NB4 (cell line): ENCODE measurements around the gene CPED1.
"Not testable (repeated sequence)": the region's sequence is repeated elsewhere in the genome, so short reads cannot be mapped to it uniquely, and the experiment has no call there.

Source experiments
- DNase-seq: peaks from one replicate; pipeline ENCODE4 v3.0.0; 2010; ENCODE audit warnings: low read depth
- H3K4me3 ChIP-seq: one replicate; pipeline ENCODE4 v1.5.1; 2011; ENCODE audit warnings: mild to moderate bottlenecking, low read depth, low read length, moderate library complexity
- MAX ChIP-seq: IDR thresholded peaks from 2 replicates; pipeline ENCODE4 v1.6.1; 2011; ENCODE audit warnings: low read depth, low read length
- MYC ChIP-seq: IDR thresholded peaks from 2 replicates; pipeline ENCODE4 v1.6.1; 2011; ENCODE audit warnings: low read depth, low read length
- POLR2A ChIP-seq: IDR thresholded peaks from 2 replicates; pipeline ENCODE4 v1.6.1; 2011; ENCODE audit warnings: mild to moderate bottlenecking; ENCODE audit not compliant: insufficient read length; ENCODE audit errors: extremely low read depth
- TF ChIP-seq, protein P1 (sequence below): IDR thresholded peaks from one replicate; pipeline ENCODE4 v1.5.1; 2012; ENCODE audit warnings: low read depth, low read length

CPED1 gene

DNA sequence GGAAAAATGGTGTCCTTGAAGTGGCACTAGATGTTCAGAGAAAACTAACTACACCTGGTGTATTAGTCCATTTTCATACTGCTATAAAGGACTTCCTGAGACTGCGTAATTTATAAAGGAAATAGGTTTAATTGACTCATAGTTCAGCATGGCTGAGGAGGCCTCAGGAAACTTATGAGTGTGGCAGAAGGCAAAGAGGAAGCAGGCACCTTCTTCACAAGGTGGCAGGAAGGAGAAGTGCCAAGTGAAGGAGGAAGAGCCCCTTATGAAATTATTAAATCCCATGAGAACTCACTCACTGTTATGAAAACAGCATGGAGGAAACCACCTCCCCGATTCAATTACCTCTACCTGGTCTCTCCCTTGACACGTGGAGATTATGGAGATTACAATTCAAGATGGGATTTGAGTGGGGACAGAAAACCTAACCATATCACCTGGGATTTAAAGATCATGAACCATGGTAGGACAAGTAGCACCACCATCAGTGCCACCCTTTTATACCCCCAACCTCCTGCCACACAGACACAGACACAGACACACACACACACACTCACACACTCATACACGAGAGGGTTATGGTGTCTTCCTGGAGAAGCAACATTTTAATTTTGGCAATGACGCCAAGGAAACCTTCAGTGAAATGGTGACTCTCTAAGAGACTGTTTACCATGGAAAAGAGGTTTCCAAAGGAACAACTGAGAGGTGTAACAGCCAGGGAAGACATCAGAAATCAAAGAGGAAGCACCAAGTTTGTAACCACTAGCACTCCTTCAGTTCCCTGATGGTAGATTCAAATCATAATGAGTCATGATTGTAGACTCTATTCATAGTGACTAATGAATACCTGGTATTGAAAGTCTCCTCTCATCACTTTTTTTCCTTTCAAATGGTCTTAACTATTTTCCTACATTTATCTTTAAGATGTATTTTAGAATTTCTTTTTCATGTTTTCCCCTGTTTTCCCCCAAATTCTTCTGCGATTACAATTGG is 298.5 kb downstream of the CPED1 start:
- TF ChIP-seq, protein P1, sequence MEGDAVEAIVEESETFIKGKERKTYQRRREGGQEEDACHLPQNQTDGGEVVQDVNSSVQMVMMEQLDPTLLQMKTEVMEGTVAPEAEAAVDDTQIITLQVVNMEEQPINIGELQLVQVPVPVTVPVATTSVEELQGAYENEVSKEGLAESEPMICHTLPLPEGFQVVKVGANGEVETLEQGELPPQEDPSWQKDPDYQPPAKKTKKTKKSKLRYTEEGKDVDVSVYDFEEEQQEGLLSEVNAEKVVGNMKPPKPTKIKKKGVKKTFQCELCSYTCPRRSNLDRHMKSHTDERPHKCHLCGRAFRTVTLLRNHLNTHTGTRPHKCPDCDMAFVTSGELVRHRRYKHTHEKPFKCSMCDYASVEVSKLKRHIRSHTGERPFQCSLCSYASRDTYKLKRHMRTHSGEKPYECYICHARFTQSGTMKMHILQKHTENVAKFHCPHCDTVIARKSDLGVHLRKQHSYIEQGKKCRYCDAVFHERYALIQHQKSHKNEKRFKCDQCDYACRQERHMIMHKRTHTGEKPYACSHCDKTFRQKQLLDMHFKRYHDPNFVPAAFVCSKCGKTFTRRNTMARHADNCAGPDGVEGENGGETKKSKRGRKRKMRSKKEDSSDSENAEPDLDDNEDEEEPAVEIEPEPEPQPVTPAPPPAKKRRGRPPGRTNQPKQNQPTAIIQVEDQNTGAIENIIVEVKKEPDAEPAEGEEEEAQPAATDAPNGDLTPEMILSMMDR = no peak
- no peak for TF ChIP-seq MAX
- no peak for TF ChIP-seq MYC
- TF ChIP-seq POLR2A = no peak
- DNase-seq = peak; percentile 11
- no peak overlapping the region for H3K4me3 ChIP-seq

DNA sequence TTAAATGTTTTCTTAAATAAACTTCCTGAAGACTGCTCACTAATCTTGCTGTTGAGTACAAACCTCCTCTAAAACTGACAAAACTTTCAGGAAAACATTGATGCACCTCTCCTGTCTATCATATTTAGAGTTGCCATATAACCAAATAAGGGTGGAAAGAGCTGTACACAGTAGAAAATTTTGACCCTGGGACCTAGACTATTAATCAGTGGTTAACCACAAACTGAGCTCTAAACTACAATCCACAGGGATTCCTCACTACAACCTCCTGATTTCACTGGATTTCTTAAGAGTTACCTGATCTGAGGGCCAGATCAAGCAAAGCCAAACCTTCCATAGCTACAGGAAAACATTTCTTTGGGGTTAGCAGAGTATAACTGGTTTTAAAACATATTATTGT is 300.4 kb downstream of the CPED1 start:
- no peak overlapping the region for H3K4me3 ChIP-seq
- TF ChIP-seq, protein P1 = no peak
- no peak for TF ChIP-seq MAX
- DNase-seq = no peak

DNA sequence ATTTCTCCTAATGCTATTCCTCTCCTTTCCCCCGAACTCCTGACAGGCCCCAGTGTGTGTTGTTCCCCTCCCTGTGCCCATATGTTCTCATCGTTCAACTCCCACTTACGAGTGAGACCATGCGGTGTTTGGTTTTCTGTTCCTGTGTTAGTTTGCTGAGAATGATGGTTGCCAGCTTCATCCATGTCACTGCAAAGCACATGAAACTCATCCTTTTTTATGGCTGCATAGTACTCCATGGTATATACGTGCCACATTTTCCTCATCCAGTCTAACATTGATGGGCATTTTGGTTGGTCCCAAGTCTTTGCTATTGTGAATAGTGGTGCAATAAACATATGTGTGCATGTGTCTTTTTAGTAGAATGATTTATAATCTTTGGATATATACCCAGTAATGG is 301.4 kb downstream of the CPED1 start:
- H3K4me3 ChIP-seq, DNase-seq: not testable (repeated sequence)

- TF ChIP-seq MAX (no peak), POLR2A (no peak), MYC (no peak)
- TF ChIP-seq, protein P1 = no peak
- DNase-seq = no peak
- no peak overlapping the region for H3K4me3 ChIP-seq
Measured at GRCh38 chr7:121294448-121294992, 306.0 kb downstream of the CPED1 start.

GRCh38 chr7:121297843-121298242 is 309.3 kb downstream of the CPED1 start:
- DNase-seq = no peak
- no peak for TF ChIP-seq MYC
- TF ChIP-seq, protein P1 = no peak
- H3K4me3 ChIP-seq = no peak overlapping the region

GRCh38 chr7:121298831-121299239 is 310.3 kb downstream of the CPED1 start:
- no peak for TF ChIP-seq MYC
- no peak for TF ChIP-seq POLR2A
- TF ChIP-seq, protein P1 = no peak
- TF ChIP-seq MAX = no peak
- no peak overlapping the region for H3K4me3 ChIP-seq
- no peak for DNase-seq
